ENCODE measurements around the gene PITRM1.
A peak's percentile ranks its signal among the peaks of the same experiment; 100 is the strongest.
"Not testable (repeated sequence)": the region's sequence is repeated elsewhere in the genome, so short reads cannot be mapped to it uniquely, and the experiment has no call there.

Gene PITRM1

GRCh38 chr10:3196958-3197347 is 24.4 kb upstream of the PITRM1 start:
- DNase-seq: no peak

GRCh38 chr10:3196482-3196881 is 23.9 kb upstream of the PITRM1 start:
- DNase-seq: no peak

- DNase-seq: no peak
These were observed 23.1 kb upstream of the PITRM1 start for GRCh38 chr10:3195726-3196125.

- no peak for DNase-seq
These were observed 22.7 kb upstream of the PITRM1 start for GRCh38 chr10:3195286-3195685.

- no peak for DNase-seq
These were observed 22.3 kb upstream of the PITRM1 start for GRCh38 chr10:3194871-3195270.

GRCh38 chr10:3193751-3194150 is 21.2 kb upstream of the PITRM1 start:
- no peak for DNase-seq

GRCh38 chr10:3192856-3193635 is 20.5 kb upstream of the PITRM1 start:
- peak; percentile 14 to 70 for DNase-seq

GRCh38 chr10:3190817-3191216 is 18.2 kb upstream of the PITRM1 start:
- DNase-seq: no peak

- DNase-seq: not testable (repeated sequence)
These were observed 14.6 kb upstream of the PITRM1 start for GRCh38 chr10:3187229-3187628.

GRCh38 chr10:3186368-3186767 is 13.8 kb upstream of the PITRM1 start:
- no peak for DNase-seq

GRCh38 chr10:3185386-3185785 is 12.8 kb upstream of the PITRM1 start:
- DNase-seq: no peak

GRCh38 chr10:3180355-3181025 is 7.9 kb upstream of the PITRM1 start:
- DNase-seq: peak in 1 of 2 experiments; percentile 39

- DNase-seq: no peak
These were observed 6.6 kb upstream of the PITRM1 start for GRCh38 chr10:3179174-3179573.

- DNase-seq: no peak
These were observed 5.5 kb upstream of the PITRM1 start for GRCh38 chr10:3178042-3178441.

- DNase-seq: peak; percentile 91 to 99
These were observed 743 bp upstream of the PITRM1 start for GRCh38 chr10:3173171-3173878.

GRCh38 chr10:3172081-3172445 is 519 bp downstream of the PITRM1 start:
- peak in 1 of 2 experiments; percentile 52 for DNase-seq

GRCh38 chr10:3171488-3171887 is 1.1 kb downstream of the PITRM1 start:
- peak in 1 of 2 experiments; percentile 24 for DNase-seq

- DNase-seq: peak; percentile 80 to 85
These were observed 2.9 kb downstream of the PITRM1 start for GRCh38 chr10:3169673-3170072.

- peak in 1 of 2 experiments; percentile 88 for DNase-seq
These were observed 3.3 kb downstream of the PITRM1 start for GRCh38 chr10:3169271-3169670.

- DNase-seq: no peak
These were observed 4.8 kb downstream of the PITRM1 start for GRCh38 chr10:3167611-3168330.

GRCh38 chr10:3166496-3167290 is 5.9 kb downstream of the PITRM1 start:
- DNase-seq: no peak

GRCh38 chr10:3165196-3165595 is 7.4 kb downstream of the PITRM1 start:
- no peak for DNase-seq
